Measurements from ENCODE around the gene BBS10. TPM values are rescaled to one million over a fixed set of nuclear protein-coding genes. Genes with fewer than 3 reads are reported as not detected.

BBS10 gene
- total and polyA plus RNA-seq, 2 of the 8 experiments (the other 6 are each of a cell fraction or from before 2014, with no cell fraction given) = 4.4 to 9.2 TPM

DNA sequence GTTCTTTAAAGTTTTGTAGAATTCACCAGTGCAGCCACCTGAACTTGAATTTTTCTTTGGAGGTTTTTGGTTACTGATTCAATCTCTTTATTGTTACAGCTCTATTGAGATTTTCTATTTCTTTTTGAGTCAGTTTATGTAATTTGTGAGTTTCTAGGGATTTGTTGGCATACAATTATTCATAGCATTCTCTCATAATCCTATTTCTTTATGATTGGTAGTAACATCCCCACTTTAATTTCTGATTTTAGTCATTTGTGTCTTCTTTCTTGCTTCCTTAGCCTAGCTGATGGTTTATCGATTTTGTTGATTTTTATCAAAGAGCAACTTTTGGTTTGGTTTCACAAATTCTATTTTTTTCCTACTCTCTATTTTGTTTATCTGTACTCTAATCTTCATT, 17.9 kb upstream of the BBS10 start:
- 95% methylated on average over 1 of the region's 1 CpG; no CpG with 5 or more reads in 1 of the 2 experiments for WGBS, 2 experiments (ENCODE audit: extremely low coverage in 1 of 2, insufficient coverage in 1 of 2, insufficient read length in 1 of 2, insufficient replicate concordance in 2 of 2, low coverage in 1 of 2, low lambda C conversion rate in 2 of 2, missing lambda C conversion rate in 1 of 2)
- no peak for FAIRE-seq
- TF ChIP-seq CREB1 (IDR thresholded peaks at IDR 0.05) (no peak), YY1 (IDR thresholded peaks at IDR 0.05; ENCODE audit: low read depth, low read length) (no peak), KDM1A (IDR thresholded peaks at IDR 0.05; ENCODE audit: borderline replicate concordance, low read length) (no peak), ZNF274 (IDR thresholded peaks at IDR 0.05; ENCODE audit: borderline replicate concordance, extremely low read depth, low read length) (no peak), FOSL1 (IDR thresholded peaks at IDR 0.05; ENCODE audit: insufficient read depth, low read depth, low read length) (no peak), SIRT6 (IDR thresholded peaks at IDR 0.05; ENCODE audit: low read length) (no peak), PHF8 (conservative IDR thresholded peaks at IDR 0.05; ENCODE audit: low read depth, low read length) (no peak), EGR1 (IDR thresholded peaks at IDR 0.05; ENCODE audit: borderline replicate concordance, low read depth, low read length) (no peak), CHD1 (IDR thresholded peaks at IDR 0.05; ENCODE audit: low read depth, low read length) (no peak), TCF12 (IDR thresholded peaks at IDR 0.05; ENCODE audit: low read depth, low read length) (no peak), KDM5A (IDR thresholded peaks at IDR 0.05; ENCODE audit: low read length) (no peak)
- TF ChIP-seq, protein P1, sequence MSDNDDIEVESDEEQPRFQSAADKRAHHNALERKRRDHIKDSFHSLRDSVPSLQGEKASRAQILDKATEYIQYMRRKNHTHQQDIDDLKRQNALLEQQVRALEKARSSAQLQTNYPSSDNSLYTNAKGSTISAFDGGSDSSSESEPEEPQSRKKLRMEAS (IDR thresholded peaks at IDR 0.05) = no peak
- TF ChIP-seq, protein P2, sequence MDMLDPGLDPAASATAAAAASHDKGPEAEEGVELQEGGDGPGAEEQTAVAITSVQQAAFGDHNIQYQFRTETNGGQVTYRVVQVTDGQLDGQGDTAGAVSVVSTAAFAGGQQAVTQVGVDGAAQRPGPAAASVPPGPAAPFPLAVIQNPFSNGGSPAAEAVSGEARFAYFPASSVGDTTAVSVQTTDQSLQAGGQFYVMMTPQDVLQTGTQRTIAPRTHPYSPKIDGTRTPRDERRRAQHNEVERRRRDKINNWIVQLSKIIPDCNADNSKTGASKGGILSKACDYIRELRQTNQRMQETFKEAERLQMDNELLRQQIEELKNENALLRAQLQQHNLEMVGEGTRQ (IDR thresholded peaks at IDR 0.05; ENCODE audit: low read length) = no peak
- TF ChIP-seq, protein P3, sequence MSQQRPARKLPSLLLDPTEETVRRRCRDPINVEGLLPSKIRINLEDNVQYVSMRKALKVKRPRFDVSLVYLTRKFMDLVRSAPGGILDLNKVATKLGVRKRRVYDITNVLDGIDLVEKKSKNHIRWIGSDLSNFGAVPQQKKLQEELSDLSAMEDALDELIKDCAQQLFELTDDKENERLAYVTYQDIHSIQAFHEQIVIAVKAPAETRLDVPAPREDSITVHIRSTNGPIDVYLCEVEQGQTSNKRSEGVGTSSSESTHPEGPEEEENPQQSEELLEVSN (IDR thresholded peaks at IDR 0.05) = no peak

More for the DNA sequence above, 17.9 kb upstream of the BBS10 start:
- Histone ChIP-seq H3K9me3 (ENCODE audit: insufficient read depth in 2 of 2, low read depth in 1 of 2, low read length in 1 of 2) (no peaks in the 10 kb centered on the region), H4K5ac (ENCODE audit: insufficient read length, low read depth, low read length) (no peak overlapping the region), H2AK5ac (ENCODE audit: low read depth, low read length) (no peak overlapping the region), H3K27ac (ENCODE audit: low read depth, low read length) (no peak overlapping the region), H3K36me3 (ENCODE audit: control insufficient read depth in 2 of 4, insufficient read depth in 4 of 4, low read length in 3 of 4) (peaks cover 0 to 30% (median 15%) of the 10 kb centered on the region in 4 experiments; a peak in 6 of 8 replicates), H2BK120ac (replicated peaks; ENCODE audit: low read depth, low read length) (no peak overlapping the region), H2BK15ac (ENCODE audit: low read length) (no peak overlapping the region), H3K56ac (replicated peaks; ENCODE audit: insufficient read length, low read depth, low read length) (no peak overlapping the region), H3K18ac (ENCODE audit: extremely low read depth, low read length) (no peak overlapping the region), H3K27me3 (replicated peaks in 1 of 4; ENCODE audit: control insufficient read depth in 3 of 4, extremely low read depth in 1 of 4, insufficient read depth in 3 of 4, low read length in 3 of 4) (no peaks in the 10 kb centered on the region), H3K14ac (ENCODE audit: insufficient read length) (no peak overlapping the region), H3K79me2 (ENCODE audit: control insufficient read depth in 1 of 2, insufficient read depth in 2 of 2, low read length in 2 of 2) (no peaks in the 10 kb centered on the region), H3K9ac (replicated peaks in 1 of 4; ENCODE audit: extremely low read depth in 1 of 4, low read depth in 3 of 4, low read length in 3 of 4) (no peak overlapping the region), H2BK5ac (ENCODE audit: low read depth, low read length) (no peak overlapping the region), H2BK20ac (ENCODE audit: low read length) (no peak overlapping the region), H3K23ac (ENCODE audit: insufficient read length) (no peak overlapping the region), H4K20me1 (replicated peaks in 1 of 2; ENCODE audit: control insufficient read depth in 1 of 2, insufficient read depth in 2 of 2, low read length in 2 of 2) (no peaks in the 10 kb centered on the region), H3K4me3 (ENCODE audit: extremely low read depth in 1 of 4, insufficient read depth in 2 of 4, low read depth in 3 of 4, low read length in 4 of 4) (no peak overlapping the region), H3K4ac (replicated peaks; ENCODE audit: insufficient read length, low read depth, low read length) (no peak overlapping the region), H2AFZ (ENCODE audit: low read length) (no peak overlapping the region), H2BK12ac (ENCODE audit: low read depth, low read length) (no peak overlapping the region), H3K79me1 (ENCODE audit: low read depth, low read length) (no peaks in the 10 kb centered on the region), H3K23me2 (ENCODE audit: low read depth, low read length) (no peaks in the 10 kb centered on the region), H3K4me1 (replicated peaks in 1 of 4; ENCODE audit: control insufficient read depth in 3 of 4, insufficient read depth in 4 of 4, low read length in 3 of 4) (no peaks in the 10 kb centered on the region), H3K4me2 (ENCODE audit: insufficient read depth in 1 of 2, low read depth in 2 of 2, low read length in 2 of 2) (no peak overlapping the region), H4K8ac (ENCODE audit: extremely low read depth, insufficient read depth, low read length) (no peak overlapping the region), H4K91ac (replicated peaks; ENCODE audit: insufficient read length, low read length) (no peak overlapping the region)
- DNase-seq (ENCODE audit: low read depth in 1 of 2, low spot score in 2 of 2) = no peak
- ChIA-PET CTCF (ENCODE audit: partially characterized antibody) (interaction anchor here (0.8 to 1.2 kb wide), 2 partner anchors 90 to 221 kb away, joined by 3 read pairs; no protein-coding TSS in a partner anchor), POLR2A (ENCODE audit: partially characterized antibody) (no interaction called here)

All from H1 (cell line).